Measurements from ENCODE around the gene CD80. TPM values are rescaled to one million over a fixed set of nuclear protein-coding genes. Genes with fewer than 3 reads are reported as not detected.

CD80 gene
- total and polyA plus RNA-seq, 9 of the 15 experiments (the other 6 are each of a cell fraction or from before 2014, with no cell fraction given) = 3.0 to 8.2 (median 5.7) TPM

DNA sequence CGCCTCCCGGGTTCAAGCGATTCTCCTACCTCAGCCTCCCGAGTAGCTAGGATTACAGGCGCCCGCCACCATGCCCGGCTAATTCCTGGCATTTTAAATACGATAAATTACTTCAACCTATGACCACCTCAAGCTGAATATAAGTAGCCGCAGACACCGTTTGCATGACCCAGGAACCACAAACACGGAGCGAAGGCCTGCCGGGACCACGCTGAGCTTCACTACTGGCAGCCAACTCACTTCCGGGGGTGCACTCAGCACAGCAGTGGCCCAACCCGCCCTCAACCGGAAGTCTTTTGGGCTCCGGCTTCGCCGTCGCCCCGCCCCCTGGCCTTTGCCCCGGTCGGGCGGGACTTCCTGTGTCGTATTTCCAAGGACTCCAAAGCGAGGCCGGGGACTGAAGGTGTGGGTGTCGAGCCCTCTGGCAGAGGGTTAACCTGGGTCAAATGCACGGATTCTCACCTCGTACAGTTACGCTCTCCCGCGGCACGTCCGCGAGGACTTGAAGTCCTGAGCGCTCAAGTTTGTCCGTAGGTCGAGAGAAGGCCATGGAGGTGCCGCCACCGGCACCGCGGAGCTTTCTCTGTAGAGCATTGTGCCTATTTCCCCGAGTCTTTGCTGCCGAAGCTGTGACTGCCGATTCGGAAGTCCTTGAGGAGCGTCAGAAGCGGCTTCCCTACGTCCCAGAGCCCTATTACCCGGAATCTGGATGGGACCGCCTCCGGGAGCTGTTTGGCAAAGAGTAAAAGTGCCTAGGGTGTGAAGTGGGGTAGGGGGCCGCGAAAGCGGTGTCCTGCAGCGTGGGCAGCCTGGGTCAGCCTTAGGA, 61.0 kb downstream of the CD80 start, which contains the start of gene TIMMDC1 (continued):
- TF ChIP-seq MAFF (IDR thresholded peaks at IDR 0.05; ENCODE audit: low read length) (no peak), NR2C2 (CRISPR knock-in tag; IDR thresholded peaks at IDR 0.05) (peak; percentile 96), NR2C2 (tag; IDR thresholded peaks at IDR 0.05) (peak; percentile 99), ZNF77 (CRISPR knock-in tag; IDR thresholded peaks at IDR 0.05) (no peak), NCOA1 (IDR thresholded peaks at IDR 0.05; ENCODE audit: low read depth) (peak; percentile 62), ETV5 (CRISPR knock-in tag; IDR thresholded peaks at IDR 0.05; ENCODE audit: low read depth) (peak; percentile 58; the same call in 1 of the 2 replicates), PHF20 (IDR thresholded peaks at IDR 0.05; ENCODE audit: partially characterized antibody) (peak; percentile 83), EGR1 (conservative IDR thresholded peaks at IDR 0.05) (peak; percentile 51), OTX1 (CRISPR knock-in tag; IDR thresholded peaks at IDR 0.05) (no peak), ETV6 (IDR thresholded peaks at IDR 0.05; ENCODE audit: borderline replicate concordance in 1 of 2, low read depth in 2 of 2, low read length in 1 of 2) (no peak), ETV6 (CRISPR knock-in tag; IDR thresholded peaks at IDR 0.05; ENCODE audit: borderline replicate concordance) (no peak), MTA2 (IDR thresholded peaks at IDR 0.05; ENCODE audit: low read depth) (peak; percentile 56), E2F3 (CRISPR knock-in tag; IDR thresholded peaks at IDR 0.05) (no peak), TOE1 (IDR thresholded peaks at IDR 0.05; ENCODE audit: borderline replicate concordance) (peak; percentile 39; the same call in 1 of the 2 replicates), TOE1 (CRISPR knock-in tag; IDR thresholded peaks at IDR 0.05; ENCODE audit: borderline replicate concordance, low read depth) (no peak), ATF7 (IDR thresholded peaks at IDR 0.05) (peak; percentile 71), MTA3 (IDR thresholded peaks at IDR 0.05; ENCODE audit: borderline replicate concordance) (peak; percentile 39; the same call in 1 of the 2 replicates), ZNF316 (IDR thresholded peaks at IDR 0.05) (no peak), PHF8 (IDR thresholded peaks at IDR 0.05; ENCODE audit: borderline replicate concordance, low read length) (peak; percentile 73)
- TF ChIP-seq, protein P1, sequence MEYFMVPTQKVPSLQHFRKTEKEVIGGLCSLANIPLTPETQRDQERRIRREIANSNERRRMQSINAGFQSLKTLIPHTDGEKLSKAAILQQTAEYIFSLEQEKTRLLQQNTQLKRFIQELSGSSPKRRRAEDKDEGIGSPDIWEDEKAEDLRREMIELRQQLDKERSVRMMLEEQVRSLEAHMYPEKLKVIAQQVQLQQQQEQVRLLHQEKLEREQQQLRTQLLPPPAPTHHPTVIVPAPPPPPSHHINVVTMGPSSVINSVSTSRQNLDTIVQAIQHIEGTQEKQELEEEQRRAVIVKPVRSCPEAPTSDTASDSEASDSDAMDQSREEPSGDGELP (CRISPR knock-in tag; IDR thresholded peaks at IDR 0.05; ENCODE audit: borderline replicate concordance) = peak; percentile 68; the same call in 1 of the 2 replicates
- TF ChIP-seq, protein P2, sequence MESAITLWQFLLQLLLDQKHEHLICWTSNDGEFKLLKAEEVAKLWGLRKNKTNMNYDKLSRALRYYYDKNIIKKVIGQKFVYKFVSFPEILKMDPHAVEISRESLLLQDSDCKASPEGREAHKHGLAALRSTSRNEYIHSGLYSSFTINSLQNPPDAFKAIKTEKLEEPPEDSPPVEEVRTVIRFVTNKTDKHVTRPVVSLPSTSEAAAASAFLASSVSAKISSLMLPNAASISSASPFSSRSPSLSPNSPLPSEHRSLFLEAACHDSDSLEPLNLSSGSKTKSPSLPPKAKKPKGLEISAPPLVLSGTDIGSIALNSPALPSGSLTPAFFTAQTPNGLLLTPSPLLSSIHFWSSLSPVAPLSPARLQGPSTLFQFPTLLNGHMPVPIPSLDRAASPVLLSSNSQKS (CRISPR knock-in tag; IDR thresholded peaks at IDR 0.05) = no peak
- TF ChIP-seq, protein P3, sequence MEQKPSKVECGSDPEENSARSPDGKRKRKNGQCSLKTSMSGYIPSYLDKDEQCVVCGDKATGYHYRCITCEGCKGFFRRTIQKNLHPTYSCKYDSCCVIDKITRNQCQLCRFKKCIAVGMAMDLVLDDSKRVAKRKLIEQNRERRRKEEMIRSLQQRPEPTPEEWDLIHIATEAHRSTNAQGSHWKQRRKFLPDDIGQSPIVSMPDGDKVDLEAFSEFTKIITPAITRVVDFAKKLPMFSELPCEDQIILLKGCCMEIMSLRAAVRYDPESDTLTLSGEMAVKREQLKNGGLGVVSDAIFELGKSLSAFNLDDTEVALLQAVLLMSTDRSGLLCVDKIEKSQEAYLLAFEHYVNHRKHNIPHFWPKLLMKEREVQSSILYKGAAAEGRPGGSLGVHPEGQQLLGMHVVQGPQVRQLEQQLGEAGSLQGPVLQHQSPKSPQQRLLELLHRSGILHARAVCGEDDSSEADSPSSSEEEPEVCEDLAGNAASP (IDR thresholded peaks at IDR 0.05) = peak; percentile 50; the same call in 1 of the 2 replicates
- TF ChIP-seq, protein P4, sequence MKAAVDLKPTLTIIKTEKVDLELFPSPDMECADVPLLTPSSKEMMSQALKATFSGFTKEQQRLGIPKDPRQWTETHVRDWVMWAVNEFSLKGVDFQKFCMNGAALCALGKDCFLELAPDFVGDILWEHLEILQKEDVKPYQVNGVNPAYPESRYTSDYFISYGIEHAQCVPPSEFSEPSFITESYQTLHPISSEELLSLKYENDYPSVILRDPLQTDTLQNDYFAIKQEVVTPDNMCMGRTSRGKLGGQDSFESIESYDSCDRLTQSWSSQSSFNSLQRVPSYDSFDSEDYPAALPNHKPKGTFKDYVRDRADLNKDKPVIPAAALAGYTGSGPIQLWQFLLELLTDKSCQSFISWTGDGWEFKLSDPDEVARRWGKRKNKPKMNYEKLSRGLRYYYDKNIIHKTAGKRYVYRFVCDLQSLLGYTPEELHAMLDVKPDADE (conservative IDR thresholded peaks at IDR 0.05; ENCODE audit: control insufficient read depth, low read depth, low read length) = no peak
- TF ChIP-seq, protein P5, sequence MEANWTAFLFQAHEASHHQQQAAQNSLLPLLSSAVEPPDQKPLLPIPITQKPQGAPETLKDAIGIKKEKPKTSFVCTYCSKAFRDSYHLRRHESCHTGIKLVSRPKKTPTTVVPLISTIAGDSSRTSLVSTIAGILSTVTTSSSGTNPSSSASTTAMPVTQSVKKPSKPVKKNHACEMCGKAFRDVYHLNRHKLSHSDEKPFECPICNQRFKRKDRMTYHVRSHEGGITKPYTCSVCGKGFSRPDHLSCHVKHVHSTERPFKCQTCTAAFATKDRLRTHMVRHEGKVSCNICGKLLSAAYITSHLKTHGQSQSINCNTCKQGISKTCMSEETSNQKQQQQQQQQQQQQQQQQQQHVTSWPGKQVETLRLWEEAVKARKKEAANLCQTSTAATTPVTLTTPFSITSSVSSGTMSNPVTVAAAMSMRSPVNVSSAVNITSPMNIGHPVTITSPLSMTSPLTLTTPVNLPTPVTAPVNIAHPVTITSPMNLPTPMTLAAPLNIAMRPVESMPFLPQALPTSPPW (CRISPR knock-in tag; IDR thresholded peaks at IDR 0.05) = peak; percentile 91

All from K562 (cell line).